Measurements from ENCODE around the gene CYP46A1. TPM values are rescaled to one million over a fixed set of nuclear protein-coding genes. Genes with fewer than 3 reads are reported as not detected.

CYP46A1 gene
- total and polyA plus RNA-seq, 10 donors: 0.11 to 0.85 (median 0.32) TPM

DNA sequence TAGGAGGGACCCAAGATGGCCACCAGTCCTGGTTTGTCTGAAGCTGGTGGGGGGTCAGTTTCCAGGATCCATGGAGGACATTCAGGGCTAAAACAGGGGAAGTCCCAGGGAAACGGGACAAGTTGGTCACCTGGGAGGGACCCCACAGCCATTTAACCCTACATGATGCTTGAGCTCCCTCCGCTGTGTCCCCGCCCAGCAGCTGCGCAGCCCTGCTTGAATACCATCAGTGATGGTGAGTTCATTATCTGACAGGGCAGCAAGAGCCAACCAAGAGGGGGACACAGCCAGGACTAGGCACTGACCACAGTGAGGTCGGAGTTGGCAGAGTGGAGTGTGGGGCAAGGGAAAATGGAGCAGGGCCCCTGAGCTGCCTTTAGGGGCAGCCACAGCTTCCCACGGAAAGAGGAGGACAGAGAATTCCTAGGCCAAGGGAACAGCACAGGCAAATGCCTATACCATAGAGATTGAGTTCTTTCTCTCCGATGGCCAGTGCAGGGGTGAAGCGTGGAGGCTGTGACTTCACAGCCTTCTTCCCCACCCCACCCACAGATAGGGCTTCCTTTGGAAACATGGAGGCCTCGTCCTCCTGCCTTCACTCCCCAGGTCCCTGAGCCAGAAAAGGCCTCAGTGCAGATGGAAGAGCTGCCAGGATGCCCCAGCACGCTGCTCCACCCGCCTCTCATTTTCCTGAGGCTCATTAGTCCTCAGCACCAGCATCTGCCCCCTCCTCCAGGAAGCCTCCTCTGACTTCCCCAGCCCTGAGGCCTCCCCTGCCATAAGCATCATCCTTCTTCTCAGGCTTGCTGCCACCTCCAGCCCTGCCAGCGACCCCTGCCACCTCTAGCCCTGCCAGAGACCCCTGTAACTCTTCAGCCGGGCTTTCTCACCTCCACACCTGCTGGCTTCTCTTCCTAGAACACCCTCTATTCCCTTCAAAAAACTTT is 51.4 kb downstream of the CYP46A1 start:
- Histone ChIP-seq H3K36me3 (no peaks in the 10 kb centered on the region), H3K4me3 (no peak overlapping the region), H3K27ac (no peak overlapping the region), H3K4me1 (peaks cover 0 to 65% (median 22%) of the 10 kb centered on the region in 6 donors), H3K9me3 (no peaks in the 10 kb centered on the region), H3K27me3 (replicated peaks in 1 of 7) (peaks cover 0 to 80% (median 12%) of the 10 kb centered on the region in 7 donors)
- peak; percentile 47 for DNase-seq
- intact Hi-C loops (cut with DNase I; ENCODE audit: low total_unique reads): no loop called here
- 79 to 89% (median 82%) methylated on average over 13 of the region's 13 CpGs for WGBS, 5 donors
- TF ChIP-seq, protein P1, sequence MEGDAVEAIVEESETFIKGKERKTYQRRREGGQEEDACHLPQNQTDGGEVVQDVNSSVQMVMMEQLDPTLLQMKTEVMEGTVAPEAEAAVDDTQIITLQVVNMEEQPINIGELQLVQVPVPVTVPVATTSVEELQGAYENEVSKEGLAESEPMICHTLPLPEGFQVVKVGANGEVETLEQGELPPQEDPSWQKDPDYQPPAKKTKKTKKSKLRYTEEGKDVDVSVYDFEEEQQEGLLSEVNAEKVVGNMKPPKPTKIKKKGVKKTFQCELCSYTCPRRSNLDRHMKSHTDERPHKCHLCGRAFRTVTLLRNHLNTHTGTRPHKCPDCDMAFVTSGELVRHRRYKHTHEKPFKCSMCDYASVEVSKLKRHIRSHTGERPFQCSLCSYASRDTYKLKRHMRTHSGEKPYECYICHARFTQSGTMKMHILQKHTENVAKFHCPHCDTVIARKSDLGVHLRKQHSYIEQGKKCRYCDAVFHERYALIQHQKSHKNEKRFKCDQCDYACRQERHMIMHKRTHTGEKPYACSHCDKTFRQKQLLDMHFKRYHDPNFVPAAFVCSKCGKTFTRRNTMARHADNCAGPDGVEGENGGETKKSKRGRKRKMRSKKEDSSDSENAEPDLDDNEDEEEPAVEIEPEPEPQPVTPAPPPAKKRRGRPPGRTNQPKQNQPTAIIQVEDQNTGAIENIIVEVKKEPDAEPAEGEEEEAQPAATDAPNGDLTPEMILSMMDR (IDR thresholded peaks at IDR 0.05 in 8 of 11, conservative IDR thresholded peaks at IDR 0.05 in 3 of 11): no peak
- TF ChIP-seq POLR2AphosphoS5 (IDR thresholded peaks at IDR 0.05) (no peak), POLR2A (IDR thresholded peaks at IDR 0.05) (no peak)

DNA sequence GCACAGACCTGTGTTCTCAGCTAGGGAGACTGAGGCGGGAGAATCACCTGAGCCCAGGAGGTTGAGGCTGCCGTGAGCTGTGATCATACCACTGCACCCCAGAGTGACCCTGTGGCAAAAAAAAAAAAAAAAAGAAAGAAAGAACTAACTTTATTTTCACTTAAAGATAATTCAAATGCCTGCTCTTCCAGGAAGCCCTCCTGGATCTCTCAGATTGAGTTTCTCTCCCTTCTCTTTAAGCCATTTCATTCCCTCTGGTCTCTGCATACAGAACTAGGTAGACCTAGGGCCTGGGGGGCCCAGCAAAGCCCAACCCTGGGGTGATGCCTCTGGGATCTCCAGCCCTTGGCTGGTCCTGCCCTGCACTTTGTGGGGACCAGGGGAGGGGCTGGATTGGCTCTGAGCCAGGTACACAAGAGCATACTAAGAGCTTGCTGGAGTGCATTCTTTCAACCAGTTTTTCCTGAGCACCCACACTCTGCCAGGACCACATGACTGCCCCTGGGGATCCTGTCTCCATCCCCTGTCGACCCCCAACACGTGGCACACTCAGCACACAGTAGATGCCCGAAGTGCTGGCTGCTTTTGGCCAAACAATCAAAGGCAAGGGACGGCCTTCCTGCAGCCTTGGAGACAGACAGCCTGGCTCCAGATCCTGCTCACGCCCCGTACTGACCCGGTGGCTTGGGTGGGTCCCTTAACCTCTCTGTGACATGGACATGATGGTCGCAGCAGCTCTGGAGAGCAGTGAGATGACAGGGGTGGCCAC is 52.7 kb downstream of the CYP46A1 start:
- Histone ChIP-seq H3K36me3 (no peaks in the 10 kb centered on the region), H3K9me3 (no peaks in the 10 kb centered on the region), H3K27me3 (replicated peaks in 1 of 7) (peaks cover 0 to 67% (median 8%) of the 10 kb centered on the region in 7 donors), H3K4me3 (peak overlapping the region in 2 of 8 donors; percentile 41 to 67), H3K27ac (peak overlapping the region in 5 of 8 donors; percentile 12 to 76 (median 51)), H3K4me1 (peaks cover 0 to 58% (median 22%) of the 10 kb centered on the region in 6 donors)
- TF ChIP-seq POLR2A (IDR thresholded peaks at IDR 0.05): no peak
- TF ChIP-seq, protein P1 (IDR thresholded peaks at IDR 0.05 in 8 of 11, conservative IDR thresholded peaks at IDR 0.05 in 3 of 11): no peak
- TF ChIP-seq POLR2AphosphoS5 (IDR thresholded peaks at IDR 0.05): peak in 1 of 3 donors; percentile 61
- intact Hi-C loops (cut with DNase I; ENCODE audit: low total_unique reads): no loop called here
- 33 to 48% (median 44%) methylated on average over 10 of the region's 10 CpGs for WGBS, 5 donors
- no peak for DNase-seq

DNA sequence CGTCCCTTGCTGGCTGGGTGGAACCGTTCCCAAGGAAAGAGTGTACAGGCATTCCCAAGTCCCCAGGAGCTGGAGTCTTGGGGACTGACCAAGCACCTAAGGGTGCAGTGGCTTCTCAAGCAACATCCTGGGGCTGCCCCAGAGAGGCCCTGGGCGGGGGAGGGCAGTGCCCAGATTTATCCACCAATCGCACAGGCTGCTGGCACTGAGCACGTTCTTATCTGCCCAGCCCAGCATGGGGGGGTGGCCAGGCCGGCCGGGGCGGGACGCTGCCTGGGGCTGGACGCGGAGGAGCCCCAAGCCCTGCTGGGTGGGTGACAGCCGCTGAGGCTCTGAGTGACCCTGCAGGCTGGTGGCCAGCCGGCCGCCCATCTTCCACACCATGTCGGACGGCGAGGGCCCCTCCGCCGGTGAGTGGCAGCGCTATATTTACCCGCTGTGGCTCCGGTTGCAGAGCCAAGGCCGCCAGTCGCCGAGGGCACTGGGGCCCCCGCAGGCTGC is 53.4 kb downstream of the CYP46A1 start:
- WGBS, 5 donors: 1 to 8% (median 3%) methylated on average over 13 to 26 of the region's 26 CpGs
- Histone ChIP-seq H3K27ac (peak overlapping the region in 5 of 8 donors; percentile 12 to 76 (median 51)), H3K4me1 (peaks cover 0 to 52% (median 22%) of the 10 kb centered on the region in 6 donors), H3K27me3 (replicated peaks in 1 of 7) (peaks cover 0 to 59% (median 8%) of the 10 kb centered on the region in 7 donors), H3K4me3 (peak overlapping the region; percentile 31 to 67 (median 40)), H3K36me3 (no peaks in the 10 kb centered on the region), H3K9me3 (no peaks in the 10 kb centered on the region)
- TF ChIP-seq POLR2A (IDR thresholded peaks at IDR 0.05) (no peak), POLR2AphosphoS5 (IDR thresholded peaks at IDR 0.05) (peak in 2 of 3 donors; percentile 51 to 59)
- TF ChIP-seq, protein P1 (IDR thresholded peaks at IDR 0.05 in 8 of 11, conservative IDR thresholded peaks at IDR 0.05 in 3 of 11): no peak
- no peak for DNase-seq
- intact Hi-C loops (cut with DNase I; ENCODE audit: low total_unique reads): no loop called here
